Loucy (cell line): ENCODE measurements around the gene PLK3.
A peak's percentile ranks its signal among the peaks of the same experiment; 100 is the strongest.
"Not testable (repeated sequence)": the region's sequence is repeated elsewhere in the genome, so short reads cannot be mapped to it uniquely, and the experiment has no call there.

Source experiments
- H2AFZ ChIP-seq: fragments of 200-600 bp; sonication (generic); 2 replicates; pipeline ENCODE4 v1.6.0; 2016; ENCODE audit warnings: antibody characterized with exemption, mild to moderate bottlenecking, low read length, moderate library complexity
- H3F3A ChIP-seq: fragments of 200-600 bp; 2 replicates; pipeline ENCODE4 v1.6.0; 2016; ENCODE audit warnings: antibody characterized with exemption, low read depth, mild to moderate bottlenecking
- H3K27me3 ChIP-seq: fragments of 200-600 bp; sonication (generic); 2 replicates; pipeline ENCODE4 v1.6.1; 2014; ENCODE audit warnings: low read length, mild to moderate bottlenecking; ENCODE audit not compliant: insufficient read depth, poor library complexity, severe bottlenecking
- H3K36me3 ChIP-seq: fragments of 200-600 bp; sonication (generic); 2 replicates; pipeline ENCODE4 v1.6.1; 2016; ENCODE audit warnings: low read length; ENCODE audit not compliant: insufficient read depth
- H3K4me1 ChIP-seq: fragments of 200-600 bp; sonication (generic); 2 replicates; pipeline ENCODE4 v1.5.1; 2014; ENCODE audit warnings: low read length, mild to moderate bottlenecking; ENCODE audit not compliant: insufficient read depth, poor library complexity, severe bottlenecking
- H3K4me2 ChIP-seq: fragments of 200-600 bp; sonication (generic); 2 replicates; pipeline ENCODE4 v1.6.0; 2014; ENCODE audit warnings: antibody characterized with exemption, low read length, low read depth, mild to moderate bottlenecking; ENCODE audit not compliant: poor library complexity, severe bottlenecking
- H3K4me3 ChIP-seq: fragments of 200-600 bp; sonication (generic); 2 replicates; pipeline ENCODE4 v1.5.1; 2014; ENCODE audit warnings: low read length, mild to moderate bottlenecking, mixed read lengths; ENCODE audit not compliant: poor library complexity, severe bottlenecking
- H3K79me2 ChIP-seq: fragments of 200-600 bp; sonication (generic); 2 replicates; pipeline ENCODE4 v1.6.1; 2014; ENCODE audit warnings: low read length; ENCODE audit not compliant: insufficient read depth
- H3K9ac ChIP-seq: fragments of 200-600 bp; sonication (generic); 2 replicates; pipeline ENCODE4 v1.6.0; 2014; ENCODE audit warnings: mild to moderate bottlenecking, low read depth, low read length, moderate library complexity; ENCODE audit not compliant: poor library complexity, severe bottlenecking
- H3K9me2 ChIP-seq: fragments of 200-600 bp; sonication (generic); replicated peaks from 2 replicates; pipeline ENCODE4 v1.6.1; 2016; ENCODE audit warnings: low read depth, low read length, mixed read lengths
- H3K9me3 ChIP-seq: fragments of 200-600 bp; sonication (generic); 2 replicates; pipeline ENCODE4 v1.6.1; 2014; ENCODE audit warnings: mild to moderate bottlenecking, antibody characterized with exemption, low read length, low read depth; ENCODE audit not compliant: insufficient read depth
- H4K20me1 ChIP-seq: fragments of 200-600 bp; sonication (generic); 2 replicates; pipeline ENCODE4 v1.6.0; 2014; ENCODE audit warnings: antibody characterized with exemption, low read length, mild to moderate bottlenecking; ENCODE audit not compliant: insufficient read depth, poor library complexity, severe bottlenecking
- CTCF ChIP-seq: fragments of 200-600 bp; sonication (generic); conservative IDR thresholded peaks from 2 replicates; pipeline ENCODE4 v1.5.1; 2014; ENCODE audit warnings: mild to moderate bottlenecking, antibody characterized with exemption, low read length
- EZH2phosphoT487 ChIP-seq: fragments of 200-600 bp; IDR thresholded peaks from 2 replicates; pipeline ENCODE4 v1.6.1; 2018; ENCODE audit warnings: antibody characterized with exemption, mild to moderate bottlenecking, moderate library complexity, borderline replicate concordance

PLK3 gene

DNA sequence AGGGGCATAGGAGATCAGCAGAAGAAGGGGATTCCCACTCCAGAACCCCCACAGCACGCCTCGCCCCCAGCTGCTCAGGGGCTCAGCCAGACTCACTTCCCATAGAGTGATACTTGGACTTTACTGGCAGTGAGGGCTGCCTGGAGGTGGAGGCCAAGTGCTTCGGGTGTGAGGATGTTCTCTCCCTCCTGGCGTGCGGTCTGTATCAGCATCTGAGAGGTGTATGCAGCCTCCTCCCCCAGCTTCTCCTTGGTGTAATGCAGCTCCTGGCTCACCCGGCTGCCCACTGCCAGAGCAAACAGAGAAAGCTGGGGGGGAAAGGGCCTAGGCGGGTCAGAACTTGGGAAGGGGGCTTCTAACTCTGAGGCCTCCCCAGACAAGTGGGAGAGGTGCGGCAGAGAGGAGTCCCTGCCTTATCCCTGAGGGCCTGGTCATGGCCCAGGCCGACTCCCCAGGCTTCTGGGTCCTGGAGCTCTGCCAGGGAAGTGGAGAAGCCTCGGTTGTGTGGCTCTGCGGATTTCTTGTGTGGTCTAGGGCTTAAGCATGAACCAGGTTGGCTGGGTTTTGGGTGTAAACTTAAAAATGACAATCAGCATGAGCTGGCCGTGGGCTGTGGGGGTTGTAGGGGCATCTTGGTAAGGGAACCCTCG is 32.0 kb downstream of the PLK3 start:
- Histone ChIP-seq H3K36me3 (no peaks in the 10 kb centered on the region), H3K79me2 (no peaks in the 10 kb centered on the region), H3K4me1 (no peaks in the 10 kb centered on the region), H2AFZ (no peak overlapping the region), H3K4me3 (no peak overlapping the region), H3K27me3 (no peaks in the 10 kb centered on the region), H3F3A (no peaks in the 10 kb centered on the region), H4K20me1 (no peaks in the 10 kb centered on the region), H3K4me2 (no peak overlapping the region), H3K9me3 (no peaks in the 10 kb centered on the region), H3K9me2 (no peaks in the 10 kb centered on the region), H3K9ac (no peak overlapping the region)
- no peak for TF ChIP-seq EZH2phosphoT487
- no peak for TF ChIP-seq CTCF

DNA sequence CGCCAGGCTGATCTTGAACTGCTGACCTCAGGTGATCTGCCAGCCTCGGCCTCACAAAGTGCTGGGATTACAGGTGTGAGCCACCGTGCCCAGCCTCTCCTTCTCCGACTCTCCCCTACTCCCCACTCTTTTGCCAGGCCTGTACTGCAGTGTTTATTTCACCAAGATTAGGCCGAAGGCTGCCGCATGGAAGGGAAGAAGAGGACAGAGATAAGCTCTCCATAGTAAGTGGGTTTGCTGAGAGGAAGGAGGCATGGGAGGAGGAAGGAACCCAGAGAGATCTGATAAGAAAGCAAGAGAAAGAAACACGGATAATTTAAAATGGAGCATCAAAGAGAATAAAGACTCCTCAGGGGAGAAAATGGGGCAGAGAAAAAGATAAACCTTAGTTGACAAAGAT is 34.2 kb downstream of the PLK3 start:
- Histone ChIP-seq H3K9me2 (no peaks in the 10 kb centered on the region), H3F3A (no peaks in the 10 kb centered on the region), H4K20me1 (no peaks in the 10 kb centered on the region), H3K79me2 (no peaks in the 10 kb centered on the region), H3K9ac (no peak overlapping the region), H3K4me3 (no peak overlapping the region), H3K36me3 (no peaks in the 10 kb centered on the region), H3K4me1 (no peaks in the 10 kb centered on the region), H3K27me3 (no peaks in the 10 kb centered on the region), H3K4me2 (no peak overlapping the region), H2AFZ (no peak overlapping the region), H3K9me3 (no peaks in the 10 kb centered on the region)
- TF ChIP-seq EZH2phosphoT487 (no peak), CTCF (no peak)

GRCh38 chr1:44835738-44836675 is 35.8 kb downstream of the PLK3 start:
- no peaks in the 10 kb centered on the region for H3K9me2 ChIP-seq
- no peak overlapping the region for H3K4me3 ChIP-seq

GRCh38 chr1:44838294-44838693 is 38.1 kb downstream of the PLK3 start:
- H4K20me1 ChIP-seq, H3K9me3 ChIP-seq, H3K4me3 ChIP-seq, H3K4me1 ChIP-seq, H3K79me2 ChIP-seq, H3K36me3 ChIP-seq, H3K4me2 ChIP-seq, H2AFZ ChIP-seq, H3F3A ChIP-seq, H3K9ac ChIP-seq, H3K9me2 ChIP-seq, H3K27me3 ChIP-seq: not testable (repeated sequence)

More at GRCh38 chr1:44835738-44836675, 35.8 kb downstream of the PLK3 start:
- Histone ChIP-seq H3K9me3 (no peaks in the 10 kb centered on the region), H3K9ac (no peak overlapping the region), H3F3A (no peaks in the 10 kb centered on the region), H4K20me1 (no peaks in the 10 kb centered on the region), H3K27me3 (no peaks in the 10 kb centered on the region), H3K4me1 (no peaks in the 10 kb centered on the region), H3K79me2 (no peaks in the 10 kb centered on the region), H2AFZ (peak overlapping the region; percentile 75), H3K36me3 (no peaks in the 10 kb centered on the region), H3K4me2 (peak overlapping the region; percentile 25)
- TF ChIP-seq EZH2phosphoT487 (no peak), CTCF (peak; percentile 84)
